ENCODE data around the gene SLC44A1. TPM values are rescaled to one million over a fixed set of nuclear protein-coding genes. Genes with fewer than 3 reads are reported as not detected.

Gene SLC44A1
- total RNA-seq, 1 experiment from 2014 or later: 30.8 TPM

DNA sequence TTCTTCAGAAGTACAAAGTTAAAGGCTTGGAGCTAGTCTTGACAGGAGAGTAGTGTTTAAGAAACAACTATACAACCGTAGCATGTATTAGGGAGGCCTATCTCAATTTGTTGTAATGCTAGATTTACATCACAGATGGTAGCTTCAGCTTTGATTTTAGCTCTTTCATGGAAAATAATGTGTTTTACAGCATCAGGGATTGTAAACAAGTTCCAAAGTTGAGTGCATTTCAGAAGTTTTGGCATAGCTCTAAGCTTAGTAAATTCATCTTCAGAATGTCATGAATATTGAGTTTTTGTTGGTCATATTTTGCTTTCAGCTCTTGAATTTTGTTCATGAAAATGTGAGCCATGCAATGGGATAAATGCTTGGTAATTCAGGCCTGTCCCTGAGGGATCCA is 30.7 kb downstream of the SLC44A1 start:
- no peak for DNase-seq
- Histone ChIP-seq H3K36me3 (replicated peaks; ENCODE audit: control insufficient read depth, insufficient read depth, low read length) (no peaks in the 10 kb centered on the region), H3K4me3 (ENCODE audit: insufficient read depth, low read depth, low read length) (no peak overlapping the region), H3K27me3 (ENCODE audit: control insufficient read depth, insufficient read depth, low read length) (no peaks in the 10 kb centered on the region)

DNA sequence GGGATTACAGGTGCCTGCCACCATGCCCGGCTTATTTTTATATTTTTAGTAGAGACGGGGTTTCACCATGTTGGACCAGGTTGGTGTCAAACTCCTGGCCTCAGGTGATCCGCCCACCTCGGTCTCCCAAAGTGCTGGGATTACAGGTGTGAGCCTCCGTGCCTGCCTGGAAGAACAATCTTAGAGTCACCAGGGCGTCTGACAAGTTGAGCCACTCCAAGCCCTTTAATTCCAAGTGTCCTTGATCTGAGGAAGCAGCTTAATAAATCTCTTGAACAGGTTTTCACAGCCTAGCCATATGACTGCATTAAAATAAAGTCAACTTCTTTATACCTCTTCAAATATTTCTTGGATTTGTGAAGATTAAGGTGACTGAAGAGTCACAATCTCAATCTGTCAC is 31.5 kb downstream of the SLC44A1 start:
- Histone ChIP-seq H3K27me3 (ENCODE audit: control insufficient read depth, insufficient read depth, low read length) (no peaks in the 10 kb centered on the region), H3K36me3 (replicated peaks; ENCODE audit: control insufficient read depth, insufficient read depth, low read length) (no peaks in the 10 kb centered on the region), H3K4me3 (ENCODE audit: insufficient read depth, low read depth, low read length) (no peak overlapping the region)
- no peak for DNase-seq

DNA sequence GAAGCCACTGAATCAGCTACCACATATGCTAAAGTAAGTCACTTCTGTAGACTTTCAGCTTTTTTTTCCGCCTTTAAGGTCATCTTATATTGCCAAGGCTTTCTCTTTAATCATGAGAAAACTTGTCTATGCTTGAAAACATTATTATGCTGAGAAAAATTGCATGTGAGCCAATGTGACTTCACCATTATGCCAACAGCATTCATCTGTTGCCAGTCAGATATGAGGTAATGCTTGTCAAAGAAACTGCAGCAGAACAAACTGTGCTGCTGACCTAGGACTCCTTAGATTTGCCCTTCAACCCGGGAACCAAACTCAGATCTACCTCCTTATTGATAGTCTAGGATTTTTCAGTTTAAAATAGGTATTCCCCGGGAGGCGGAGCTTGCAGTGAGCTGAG is 34.3 kb downstream of the SLC44A1 start:
- DNase-seq: no peak
- no peak overlapping the region for H3K4me3 ChIP-seq (ENCODE audit: insufficient read depth, low read depth, low read length)
- H3K36me3 ChIP-seq (replicated peaks; ENCODE audit: control insufficient read depth, insufficient read depth, low read length): no peaks in the 10 kb centered on the region
- no peaks in the 10 kb centered on the region for H3K27me3 ChIP-seq (ENCODE audit: control insufficient read depth, insufficient read depth, low read length)

DNA sequence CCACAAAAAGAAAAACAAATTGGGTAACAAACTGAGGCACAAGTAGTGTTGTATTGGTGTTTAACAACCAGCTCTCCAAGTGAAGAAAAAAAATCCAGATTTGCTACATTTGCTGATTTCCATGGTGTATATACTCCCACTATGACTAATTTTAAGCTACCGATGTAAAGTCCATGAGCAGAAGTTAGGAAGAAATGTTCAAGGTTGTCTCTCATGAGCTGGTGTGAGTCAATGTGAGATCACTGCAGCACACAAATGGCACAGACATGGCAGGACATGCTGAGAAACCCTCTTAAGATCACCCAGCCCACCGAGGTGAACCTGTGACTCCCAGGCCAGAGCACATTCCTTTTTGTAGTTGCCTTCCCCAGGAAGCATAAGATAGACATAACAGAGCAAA is 36.2 kb downstream of the SLC44A1 start:
- no peak overlapping the region for H3K4me3 ChIP-seq (ENCODE audit: insufficient read depth, low read depth, low read length)
- H3K27me3 ChIP-seq (ENCODE audit: control insufficient read depth, insufficient read depth, low read length): no peaks in the 10 kb centered on the region
- no peak for DNase-seq
- no peaks in the 10 kb centered on the region for H3K36me3 ChIP-seq (replicated peaks; ENCODE audit: control insufficient read depth, insufficient read depth, low read length)

DNA sequence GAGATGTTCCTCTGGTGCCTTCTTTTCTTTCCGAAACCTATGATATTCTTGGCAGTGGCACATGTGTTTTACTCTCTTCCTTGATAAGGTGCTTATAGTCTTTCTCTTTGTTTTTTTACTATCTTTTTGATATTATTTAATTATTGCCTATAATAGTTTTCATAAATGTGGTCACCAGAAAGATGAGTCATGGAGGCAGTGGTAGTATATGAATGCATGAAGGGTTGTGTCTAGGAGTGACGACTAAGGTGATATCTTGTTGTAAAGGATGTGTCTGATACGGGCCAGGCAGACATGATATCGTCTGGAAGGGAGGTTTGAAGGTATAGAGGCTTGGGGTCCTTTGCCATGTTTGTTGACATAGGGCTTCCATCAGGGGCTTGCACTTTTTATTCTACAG is 36.8 kb downstream of the SLC44A1 start:
- H3K27me3 ChIP-seq (ENCODE audit: control insufficient read depth, insufficient read depth, low read length): no peaks in the 10 kb centered on the region
- no peak overlapping the region for H3K4me3 ChIP-seq (ENCODE audit: insufficient read depth, low read depth, low read length)
- H3K36me3 ChIP-seq (replicated peaks; ENCODE audit: control insufficient read depth, insufficient read depth, low read length): no peaks in the 10 kb centered on the region
- no peak for DNase-seq

DNA sequence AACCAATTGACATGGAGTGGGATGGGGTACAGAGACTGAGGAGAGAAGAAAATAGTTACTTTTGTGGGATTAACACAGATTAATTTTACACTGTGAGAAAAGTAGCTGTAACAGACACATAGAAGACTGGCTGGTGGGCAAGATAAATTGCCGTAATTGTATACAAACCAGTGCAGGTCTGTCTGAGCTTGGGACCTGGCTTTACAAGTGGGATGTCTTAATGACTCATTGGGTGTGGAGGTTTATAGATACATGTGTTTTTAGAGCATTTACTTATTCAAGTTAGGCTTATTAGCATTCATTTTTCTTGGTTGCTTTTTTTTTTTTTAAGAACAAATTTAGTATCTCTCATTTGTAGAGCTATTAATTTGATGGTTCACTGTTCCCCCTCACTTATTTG is 37.5 kb downstream of the SLC44A1 start:
- DNase-seq: no peak
- no peak overlapping the region for H3K4me3 ChIP-seq (ENCODE audit: insufficient read depth, low read depth, low read length)
- H3K27me3 ChIP-seq (ENCODE audit: control insufficient read depth, insufficient read depth, low read length): no peaks in the 10 kb centered on the region
- no peaks in the 10 kb centered on the region for H3K36me3 ChIP-seq (replicated peaks; ENCODE audit: control insufficient read depth, insufficient read depth, low read length)

DNA sequence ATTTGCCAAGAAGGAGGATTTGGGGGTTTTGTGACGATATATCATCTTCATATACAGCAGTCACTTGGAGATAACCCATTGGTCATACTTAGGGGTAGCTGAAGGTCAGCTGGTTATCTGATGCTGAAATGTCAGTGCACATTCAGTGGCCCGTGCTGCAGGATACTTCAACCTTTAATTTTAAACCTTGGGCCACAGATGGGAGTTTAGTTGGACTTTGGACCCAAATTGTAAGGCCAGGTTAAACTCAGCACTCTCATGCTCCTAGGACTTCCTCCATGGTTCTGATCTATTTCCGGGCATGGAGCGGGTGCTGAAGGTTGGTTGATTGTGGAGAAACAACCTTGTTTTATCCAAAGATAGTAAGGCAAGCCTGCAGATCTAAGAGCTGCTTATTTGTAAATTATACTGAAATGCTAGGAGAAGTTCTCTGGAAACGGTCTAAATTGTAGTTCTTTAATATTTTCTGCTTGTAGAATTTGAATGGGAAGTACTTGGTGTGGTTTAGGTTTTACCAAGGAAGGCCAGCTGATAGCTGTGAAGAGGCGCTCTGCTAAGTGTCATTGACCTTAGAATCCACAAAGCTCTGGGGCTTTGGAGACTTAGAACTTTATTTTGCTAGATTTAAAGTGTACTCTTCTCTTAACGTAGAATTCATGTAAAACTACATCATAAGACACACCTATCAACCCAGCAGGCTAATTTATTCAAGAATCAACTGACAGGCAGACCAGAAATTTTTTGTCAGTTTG is 38.6 kb downstream of the SLC44A1 start:
- Histone ChIP-seq H3K4me3 (ENCODE audit: insufficient read depth, low read depth, low read length) (no peak overlapping the region), H3K27me3 (ENCODE audit: control insufficient read depth, insufficient read depth, low read length) (no peaks in the 10 kb centered on the region), H3K36me3 (replicated peaks; ENCODE audit: control insufficient read depth, insufficient read depth, low read length) (no peaks in the 10 kb centered on the region)
- no peak for DNase-seq

DNA sequence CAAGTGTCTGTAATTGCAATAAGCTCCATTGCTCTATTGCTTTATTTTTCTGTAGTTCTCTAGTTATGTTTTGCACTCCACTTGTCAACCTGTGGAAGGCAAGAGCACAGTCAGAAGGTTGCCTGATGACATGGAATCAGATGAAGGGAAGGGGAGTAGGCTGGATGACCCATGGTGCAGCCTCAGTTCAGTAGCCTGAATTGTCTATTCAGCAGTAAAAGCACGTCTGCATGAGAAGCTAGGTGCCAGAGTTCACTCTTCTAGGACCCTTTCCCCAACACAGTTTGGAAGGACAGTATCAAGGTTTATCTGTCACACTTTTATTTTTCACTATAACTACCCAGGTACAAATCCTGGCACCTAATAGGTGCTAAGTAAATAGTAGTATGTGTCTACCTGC is 39.3 kb downstream of the SLC44A1 start:
- DNase-seq: no peak
- Histone ChIP-seq H3K27me3 (ENCODE audit: control insufficient read depth, insufficient read depth, low read length) (no peaks in the 10 kb centered on the region), H3K4me3 (ENCODE audit: insufficient read depth, low read depth, low read length) (no peak overlapping the region), H3K36me3 (replicated peaks; ENCODE audit: control insufficient read depth, insufficient read depth, low read length) (no peaks in the 10 kb centered on the region)

DNA sequence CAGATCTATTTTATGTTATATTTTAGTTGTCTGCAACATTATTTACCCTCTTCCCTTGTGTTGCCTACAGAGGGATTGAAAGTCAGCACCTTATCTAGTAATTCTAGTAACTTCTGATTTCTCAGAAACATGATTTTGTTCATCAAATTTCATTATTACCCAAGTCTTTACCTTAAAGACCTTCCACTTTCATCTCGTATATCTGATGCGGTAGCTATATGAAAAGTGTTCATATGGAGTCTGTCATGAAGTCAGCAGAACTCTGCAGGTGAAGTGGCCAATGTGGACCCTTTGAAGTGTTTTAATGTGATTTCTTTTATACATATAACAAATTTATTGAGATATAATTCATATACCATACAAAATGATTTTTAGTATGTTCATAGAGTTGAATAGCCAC is 40.0 kb downstream of the SLC44A1 start:
- Histone ChIP-seq H3K27me3 (ENCODE audit: control insufficient read depth, insufficient read depth, low read length) (no peaks in the 10 kb centered on the region), H3K4me3 (ENCODE audit: insufficient read depth, low read depth, low read length) (no peak overlapping the region), H3K36me3 (replicated peaks; ENCODE audit: control insufficient read depth, insufficient read depth, low read length) (no peaks in the 10 kb centered on the region)
- DNase-seq: no peak

DNA sequence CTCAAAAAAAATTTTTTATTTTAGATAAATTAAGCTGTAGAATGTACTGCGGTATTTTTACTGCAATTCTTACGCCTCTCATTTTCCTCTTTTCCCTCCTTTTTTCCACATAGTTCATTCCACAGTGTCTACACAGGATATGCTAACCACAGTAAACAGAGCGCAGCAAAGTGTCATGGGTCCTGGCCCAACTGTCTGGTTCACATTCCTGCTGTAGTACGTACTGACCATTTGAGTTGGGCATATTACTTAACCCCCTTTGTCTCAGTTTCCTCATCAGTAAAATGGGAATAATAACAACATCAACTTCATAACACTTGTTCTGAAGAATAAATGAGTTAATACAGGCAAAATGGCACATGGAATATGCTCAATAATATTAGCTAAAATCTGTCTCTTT is 41.6 kb downstream of the SLC44A1 start:
- Histone ChIP-seq H3K4me3 (ENCODE audit: insufficient read depth, low read depth, low read length) (no peak overlapping the region), H3K27me3 (ENCODE audit: control insufficient read depth, insufficient read depth, low read length) (no peaks in the 10 kb centered on the region), H3K36me3 (replicated peaks; ENCODE audit: control insufficient read depth, insufficient read depth, low read length) (no peaks in the 10 kb centered on the region)
- DNase-seq: no peak

DNA sequence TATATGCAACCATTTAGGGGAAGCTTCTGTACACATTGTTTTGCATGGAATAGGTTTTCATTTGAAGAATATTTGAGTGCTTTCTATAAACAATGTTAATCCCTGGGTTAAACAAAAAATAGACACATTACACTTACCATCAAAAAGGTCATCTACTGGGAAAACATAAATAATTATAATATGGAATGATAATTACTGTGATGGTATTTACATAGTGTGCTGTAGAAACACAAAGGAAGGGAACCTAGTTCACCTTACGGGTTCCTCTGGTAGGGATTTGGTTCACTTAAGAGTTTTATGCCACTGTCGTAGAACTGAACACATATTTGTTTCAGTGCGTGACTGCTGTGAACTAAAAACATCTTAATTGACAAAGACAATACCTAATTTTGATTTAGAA is 44.9 kb downstream of the SLC44A1 start:
- no peak for DNase-seq
- Histone ChIP-seq H3K4me3 (ENCODE audit: insufficient read depth, low read depth, low read length) (no peak overlapping the region), H3K36me3 (replicated peaks; ENCODE audit: control insufficient read depth, insufficient read depth, low read length) (no peaks in the 10 kb centered on the region), H3K27me3 (ENCODE audit: control insufficient read depth, insufficient read depth, low read length) (no peaks in the 10 kb centered on the region)

DNA sequence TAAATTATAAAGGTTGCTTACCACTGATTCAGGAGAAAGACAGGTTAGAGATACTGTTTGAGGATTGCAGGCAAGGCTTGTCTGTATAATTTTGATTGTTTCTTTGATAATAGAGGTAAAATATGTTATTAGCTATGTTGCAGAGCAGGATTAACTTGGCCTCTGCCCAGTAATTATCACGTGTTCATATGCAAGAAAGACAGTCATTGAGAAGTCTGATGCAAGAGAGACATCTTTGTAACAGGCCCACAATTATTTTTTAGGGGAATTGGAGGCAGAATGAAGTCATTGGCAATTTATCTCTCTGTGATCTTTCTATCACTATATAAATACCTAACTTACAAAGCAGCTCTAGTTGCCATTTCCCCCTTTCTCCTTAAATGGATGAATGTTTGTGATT is 46.0 kb downstream of the SLC44A1 start:
- no peaks in the 10 kb centered on the region for H3K36me3 ChIP-seq (replicated peaks; ENCODE audit: control insufficient read depth, insufficient read depth, low read length)
- no peak for DNase-seq
- no peak overlapping the region for H3K4me3 ChIP-seq (ENCODE audit: insufficient read depth, low read depth, low read length)
- no peaks in the 10 kb centered on the region for H3K27me3 ChIP-seq (ENCODE audit: control insufficient read depth, insufficient read depth, low read length)

DNA sequence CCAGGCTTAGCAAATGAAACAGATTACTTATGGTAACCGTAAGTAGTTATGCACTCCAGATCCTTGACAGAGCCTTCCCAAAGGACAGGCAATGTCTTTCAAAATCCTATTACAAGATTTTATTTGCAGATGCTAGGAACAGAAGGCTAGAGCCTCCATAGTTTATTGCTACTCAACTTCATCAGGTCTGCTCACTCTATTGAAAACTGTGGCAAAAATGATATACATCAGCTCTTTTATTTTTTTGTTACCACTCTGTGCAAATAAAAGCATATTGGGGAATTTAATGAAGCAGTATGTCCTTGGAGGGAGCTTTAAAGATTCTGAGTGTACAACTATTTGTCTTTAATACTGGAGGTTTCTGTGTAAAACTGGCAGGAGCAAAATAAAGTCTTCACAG is 46.5 kb downstream of the SLC44A1 start:
- no peak for DNase-seq
- Histone ChIP-seq H3K27me3 (ENCODE audit: control insufficient read depth, insufficient read depth, low read length) (no peaks in the 10 kb centered on the region), H3K36me3 (replicated peaks; ENCODE audit: control insufficient read depth, insufficient read depth, low read length) (no peaks in the 10 kb centered on the region), H3K4me3 (ENCODE audit: insufficient read depth, low read depth, low read length) (no peak overlapping the region)

DNA sequence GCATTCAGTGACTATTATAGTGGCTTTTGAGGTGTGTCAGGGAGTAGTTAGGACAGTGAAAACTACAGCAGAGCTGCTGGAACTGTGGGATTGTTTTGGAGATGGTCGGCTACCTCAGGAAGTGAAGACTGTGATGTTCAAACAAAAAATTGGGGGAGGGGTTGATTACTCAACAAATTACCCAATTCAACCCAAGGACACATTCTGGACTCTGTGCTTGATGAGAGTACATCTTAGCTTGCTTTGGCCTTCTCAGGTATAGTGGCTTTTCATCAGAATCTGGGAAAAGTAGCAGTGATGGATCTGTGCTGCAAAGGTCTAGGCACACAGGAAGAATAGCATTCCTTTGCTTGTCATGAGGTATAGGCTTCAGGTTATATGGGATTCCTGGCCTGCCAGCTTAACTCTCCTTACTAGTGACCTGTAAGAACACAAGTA is 47.0 kb downstream of the SLC44A1 start:
- no peaks in the 10 kb centered on the region for H3K36me3 ChIP-seq (replicated peaks; ENCODE audit: control insufficient read depth, insufficient read depth, low read length)
- DNase-seq: no peak
- no peaks in the 10 kb centered on the region for H3K27me3 ChIP-seq (ENCODE audit: control insufficient read depth, insufficient read depth, low read length)
- H3K4me3 ChIP-seq (ENCODE audit: insufficient read depth, low read depth, low read length): no peak overlapping the region

DNA sequence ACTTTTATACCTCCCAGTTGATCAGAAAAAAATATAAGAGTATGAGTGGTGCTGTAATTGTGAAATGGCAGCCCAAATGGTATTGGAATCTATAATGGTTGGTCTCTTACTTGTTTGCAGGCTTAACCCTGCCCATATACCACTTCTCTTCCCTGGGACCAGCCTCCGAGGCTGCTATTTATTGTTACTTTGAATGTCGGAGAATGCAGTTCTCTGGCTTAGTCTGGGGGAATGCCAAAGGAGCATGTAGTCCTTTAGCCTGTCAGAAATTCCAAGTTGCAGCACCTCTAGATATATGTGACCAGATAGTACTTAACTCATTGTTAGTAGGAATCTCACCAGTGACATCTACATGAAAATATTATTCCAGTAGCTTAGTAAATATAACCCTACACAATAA is 47.5 kb downstream of the SLC44A1 start:
- H3K36me3 ChIP-seq (replicated peaks; ENCODE audit: control insufficient read depth, insufficient read depth, low read length): no peaks in the 10 kb centered on the region
- H3K27me3 ChIP-seq (ENCODE audit: control insufficient read depth, insufficient read depth, low read length): no peaks in the 10 kb centered on the region
- no peak for DNase-seq
- H3K4me3 ChIP-seq (ENCODE audit: insufficient read depth, low read depth, low read length): no peak overlapping the region

DNA sequence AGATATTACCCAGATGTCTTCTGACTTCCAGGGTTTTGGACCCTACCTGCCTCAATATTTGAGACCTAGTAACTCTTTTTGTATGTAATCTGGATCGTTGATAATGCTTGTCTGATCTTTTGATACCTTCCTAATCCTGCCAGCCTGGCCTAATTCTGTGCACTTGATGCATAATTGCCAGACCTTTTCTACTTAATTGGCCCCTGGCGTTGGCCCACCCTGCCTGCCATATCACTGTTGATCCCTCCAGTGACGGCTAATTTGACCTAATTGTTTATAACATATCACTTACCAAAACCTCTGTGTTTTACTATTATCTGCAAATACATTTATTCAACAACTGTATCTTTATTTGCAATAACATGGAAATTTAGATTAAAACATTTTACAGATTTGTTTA is 49.0 kb downstream of the SLC44A1 start:
- Histone ChIP-seq H3K27me3 (ENCODE audit: control insufficient read depth, insufficient read depth, low read length) (no peaks in the 10 kb centered on the region), H3K4me3 (ENCODE audit: insufficient read depth, low read depth, low read length) (no peak overlapping the region), H3K36me3 (replicated peaks; ENCODE audit: control insufficient read depth, insufficient read depth, low read length) (no peaks in the 10 kb centered on the region)
- no peak for DNase-seq
